Prostate gland (tissue), 2 donors: ENCODE measurements around the gene DUOXA2.

Experiments
- CTCF ChIP-seq, 4 experiments: fragments of 200-600 bp in 2 of 4; fragments of 450-650 bp in 2 of 4; sonication (generic) in 2 of 4; IDR thresholded peaks; 1 replicate in 3 of 4; 2 replicates in 1 of 4; pipeline ENCODE4 v1.5.1; 2016 to 2019; ENCODE audit warnings: antibody characterized with exemption in 4 of 4, mild to moderate bottlenecking in 2 of 4, moderate library complexity in 2 of 4
- POLR2A ChIP-seq: fragments of 450-650 bp; IDR thresholded peaks from one replicate; pipeline ENCODE4 v1.6.1; 2016; ENCODE audit warnings: antibody characterized with exemption, mild to moderate bottlenecking

- TF ChIP-seq POLR2A (no peak), CTCF (IDR thresholded peaks at IDR 0.05) (no peak)
These were observed 25.6 kb downstream of the DUOXA2 start for GRCh38 chr15:45139770-45140169.
